Naive B cell (primary cell): ENCODE results near the gene BAG5. TPM values are rescaled to one million over a fixed set of nuclear protein-coding genes. Genes with fewer than 3 reads are reported as not detected.

Experiments used
- ATAC-seq, 2 donors: fragments of 150-1000 bp; cut with Tn5 transposase; 2 replicates each; pipeline ENCODE4 v1.10.0; 2021; ENCODE audit warnings: low read depth in 2 of 2, mild to moderate bottlenecking in 2 of 2, moderate library complexity in 2 of 2
- DNase-seq: peaks from one replicate; pipeline ENCODE4 v3.0.0; 2022
- H3K27ac Mint-ChIP-seq, 6 donors: one replicate each; pipeline ENCODE4 v1.8.0; 2020 to 2022; ENCODE audit warnings: mild to moderate bottlenecking in 6 of 6, mixed read lengths in 6 of 6, moderate library complexity in 5 of 6, inconsistent platforms in 2 of 6
- H3K27me3 Mint-ChIP-seq, 3 donors: one replicate each; pipeline ENCODE4 v1.8.0; 2021 to 2022; ENCODE audit warnings: mixed read lengths in 3 of 3, mild to moderate bottlenecking in 1 of 3
- H3K36me3 Mint-ChIP-seq, 2 donors: one replicate each; pipeline ENCODE4 v1.8.0; 2020 to 2022; ENCODE audit warnings: mixed read lengths in 2 of 2, inconsistent platforms in 1 of 2, mild to moderate bottlenecking in 1 of 2
- H3K4me1 Mint-ChIP-seq, 3 donors: one replicate each; pipeline ENCODE4 v1.8.0; 2020 to 2022; ENCODE audit warnings: mixed read lengths in 3 of 3, inconsistent platforms in 1 of 3, mild to moderate bottlenecking in 1 of 3, moderate library complexity in 1 of 3
- H3K4me3 Mint-ChIP-seq, 8 donors: one replicate each; pipeline ENCODE4 v1.8.0; 2020 to 2022; ENCODE audit warnings: mild to moderate bottlenecking in 8 of 8, mixed read lengths in 8 of 8, moderate library complexity in 8 of 8, inconsistent platforms in 2 of 8
- H3K9me3 Mint-ChIP-seq, 7 donors: one replicate each; pipeline ENCODE4 v1.8.0; 2020 to 2022; ENCODE audit warnings: mixed read lengths in 7 of 7, mild to moderate bottlenecking in 5 of 7, inconsistent platforms in 2 of 7, moderate library complexity in 1 of 7
- polyA plus RNA-seq, 6 donors: library from polyadenylated mRNA; unstranded; fragments of 300-500 nt; fragmentation: Illumina TruSeq; gene quantifications; one replicate each; pipeline ENCODE4 v1.2.3, GENCODE V29; 2021; ENCODE audit warnings: low read depth in 6 of 6

BAG5 gene
- polyA plus RNA-seq, 6 donors from 2014 or later: 11.0 to 55.5 (median 41.9) TPM

DNA sequence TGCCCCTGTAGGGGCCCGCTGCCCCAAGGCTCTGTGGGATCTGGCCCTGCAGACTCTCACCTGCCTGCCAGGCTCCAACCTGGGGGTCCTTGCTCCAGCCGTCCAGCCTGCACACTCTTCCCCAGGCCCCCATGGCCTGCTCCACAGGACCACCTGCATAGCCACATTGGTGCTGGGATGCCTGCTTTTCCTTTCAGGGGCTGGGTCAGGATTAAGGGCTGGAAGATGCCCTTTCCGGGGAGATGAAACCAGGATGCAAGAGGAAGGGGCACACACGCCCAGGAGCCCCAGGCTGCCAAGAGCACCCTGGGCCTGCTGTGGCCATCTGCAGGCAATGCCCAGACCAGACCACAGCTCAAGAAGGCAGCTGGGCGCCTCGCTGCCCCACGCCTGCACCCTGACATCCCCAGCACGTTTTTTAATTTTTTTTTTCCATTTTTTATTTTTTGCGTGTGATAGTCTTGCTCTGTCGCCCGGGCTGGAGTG is 15.0 kb downstream of the BAG5 start:
- H3K27me3 Mint-ChIP-seq: no peaks in the 10 kb centered on the region
- no peak overlapping the region for H3K27ac Mint-ChIP-seq
- peak overlapping the region in 1 of 8 donors; percentile 71 for H3K4me3 Mint-ChIP-seq
- DNase-seq (no peak), ATAC-seq (no peak)
- H3K4me1 Mint-ChIP-seq: peaks cover 0 to 6% (median 4%) of the 10 kb centered on the region in 3 donors
- no peaks in the 10 kb centered on the region for H3K36me3 Mint-ChIP-seq
- no peaks in the 10 kb centered on the region for H3K9me3 Mint-ChIP-seq

GRCh38 chr14:103546652-103547454 is 15.6 kb downstream of the BAG5 start:
- peak; percentile 83 to 85 for ATAC-seq
- Mint-ChIP-seq H3K27me3 (no peaks in the 10 kb centered on the region), H3K9me3 (no peaks in the 10 kb centered on the region), H3K27ac (no peak overlapping the region), H3K4me3 (no peak overlapping the region), H3K36me3 (no peaks in the 10 kb centered on the region), H3K4me1 (peaks cover 0 to 6% (median 4%) of the 10 kb centered on the region in 3 donors)
- DNase-seq: peak; percentile 74

GRCh38 chr14:103545915-103546651 is 16.4 kb downstream of the BAG5 start:
- Mint-ChIP-seq H3K36me3 (no peaks in the 10 kb centered on the region), H3K27ac (peak overlapping the region in 1 of 6 donors; percentile 90), H3K9me3 (no peaks in the 10 kb centered on the region), H3K4me3 (peak overlapping the region in 1 of 8 donors; percentile 60), H3K4me1 (peaks cover 0 to 4% (median 2%) of the 10 kb centered on the region in 3 donors), H3K27me3 (no peaks in the 10 kb centered on the region)
- DNase-seq (no peak), ATAC-seq (peak in 1 of 2 donors; percentile 6)

GRCh38 chr14:103545219-103545914 is 17.1 kb downstream of the BAG5 start:
- no peak for DNase-seq
- Mint-ChIP-seq H3K9me3 (no peaks in the 10 kb centered on the region), H3K4me3 (no peak overlapping the region), H3K4me1 (peaks cover 0 to 4% (median 2%) of the 10 kb centered on the region in 3 donors), H3K27me3 (no peaks in the 10 kb centered on the region), H3K27ac (no peak overlapping the region), H3K36me3 (no peaks in the 10 kb centered on the region)
- ATAC-seq: no peak

DNA sequence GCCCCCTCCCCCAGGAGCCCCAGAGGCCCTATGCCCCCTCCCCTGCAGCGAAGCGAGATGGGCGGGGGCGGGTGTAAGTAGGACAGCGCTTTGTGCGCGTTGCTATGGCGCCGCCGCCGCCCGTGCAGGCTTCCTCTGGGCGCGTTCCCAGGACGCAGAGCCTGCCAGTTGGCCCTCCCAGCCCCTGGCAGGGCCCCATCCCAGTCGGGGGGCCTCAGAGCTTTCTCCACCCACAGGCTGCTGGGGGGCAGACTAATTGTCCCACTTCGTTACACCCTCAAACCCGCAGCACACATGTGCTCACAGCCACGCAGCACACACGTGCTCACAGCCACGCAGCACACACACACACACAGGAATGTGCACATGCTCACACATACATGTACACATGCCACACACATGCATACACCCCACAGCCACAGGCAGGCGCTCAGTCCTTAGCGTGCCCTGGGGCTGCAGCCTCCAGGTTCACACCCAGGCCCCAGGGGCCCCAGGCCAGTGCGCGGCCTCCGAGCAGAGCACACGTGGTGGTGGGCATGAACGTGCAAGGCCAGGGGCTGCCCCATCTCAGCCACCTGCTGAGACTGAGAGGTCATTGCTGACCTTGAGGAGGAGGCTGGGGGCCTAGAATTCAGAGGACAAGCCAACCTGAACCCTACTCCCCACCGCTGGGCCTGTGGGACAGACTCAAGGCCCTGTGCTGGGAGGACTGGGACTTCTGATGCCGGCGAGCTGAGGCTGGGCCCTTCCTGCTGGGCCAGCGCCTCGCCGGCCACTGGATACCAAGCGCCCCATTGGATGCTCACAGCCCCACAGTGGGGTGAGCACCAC is 17.9 kb downstream of the BAG5 start:
- no peak overlapping the region for H3K4me3 Mint-ChIP-seq
- H3K27me3 Mint-ChIP-seq: no peaks in the 10 kb centered on the region
- ATAC-seq (no peak), DNase-seq (no peak)
- peaks cover under 1 to 4% (median 2%) of the 10 kb centered on the region in 3 donors for H3K4me1 Mint-ChIP-seq
- H3K36me3 Mint-ChIP-seq: no peaks in the 10 kb centered on the region
- peak overlapping the region in 1 of 6 donors; percentile 59 for H3K27ac Mint-ChIP-seq
- no peaks in the 10 kb centered on the region for H3K9me3 Mint-ChIP-seq

- H3K4me3 Mint-ChIP-seq: no peak overlapping the region
- no peaks in the 10 kb centered on the region for H3K9me3 Mint-ChIP-seq
- peaks cover 2 to 7% (median 5%) of the 10 kb centered on the region in 3 donors for H3K4me1 Mint-ChIP-seq
- ATAC-seq: no peak
- DNase-seq: no peak
- H3K27ac Mint-ChIP-seq: no peak overlapping the region
- H3K27me3 Mint-ChIP-seq: peaks cover 0 to 5% (median 0%) of the 10 kb centered on the region in 3 donors
- no peaks in the 10 kb centered on the region for H3K36me3 Mint-ChIP-seq
Observed at GRCh38 chr14:103543721-103544387, 18.6 kb downstream of the BAG5 start.

DNA sequence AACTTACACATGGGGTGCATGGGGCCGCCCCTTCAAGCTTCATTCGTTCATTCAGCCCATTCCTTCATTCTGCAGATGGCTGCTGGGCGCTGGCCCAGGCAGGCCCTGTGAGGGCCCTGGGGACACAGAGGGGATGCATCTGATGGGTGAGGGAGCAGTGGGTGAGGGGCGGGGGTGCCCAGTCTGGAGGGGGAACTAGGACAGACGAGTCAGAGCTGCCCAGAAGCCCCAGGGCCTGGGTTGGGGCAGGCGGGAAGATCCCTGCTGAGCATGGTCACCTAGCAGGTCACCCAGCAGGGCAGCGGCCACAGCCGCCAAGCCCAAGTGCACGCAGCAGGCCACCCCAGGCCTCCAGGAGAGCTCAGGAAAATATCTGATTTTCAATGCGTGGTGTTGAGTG is 19.3 kb downstream of the BAG5 start:
- DNase-seq: no peak
- Mint-ChIP-seq H3K9me3 (no peaks in the 10 kb centered on the region), H3K4me1 (peaks cover 2 to 7% (median 5%) of the 10 kb centered on the region in 3 donors), H3K4me3 (no peak overlapping the region), H3K36me3 (no peaks in the 10 kb centered on the region), H3K27ac (no peak overlapping the region), H3K27me3 (peaks cover 0 to 5% (median 0%) of the 10 kb centered on the region in 3 donors)
- ATAC-seq: no peak

DNA sequence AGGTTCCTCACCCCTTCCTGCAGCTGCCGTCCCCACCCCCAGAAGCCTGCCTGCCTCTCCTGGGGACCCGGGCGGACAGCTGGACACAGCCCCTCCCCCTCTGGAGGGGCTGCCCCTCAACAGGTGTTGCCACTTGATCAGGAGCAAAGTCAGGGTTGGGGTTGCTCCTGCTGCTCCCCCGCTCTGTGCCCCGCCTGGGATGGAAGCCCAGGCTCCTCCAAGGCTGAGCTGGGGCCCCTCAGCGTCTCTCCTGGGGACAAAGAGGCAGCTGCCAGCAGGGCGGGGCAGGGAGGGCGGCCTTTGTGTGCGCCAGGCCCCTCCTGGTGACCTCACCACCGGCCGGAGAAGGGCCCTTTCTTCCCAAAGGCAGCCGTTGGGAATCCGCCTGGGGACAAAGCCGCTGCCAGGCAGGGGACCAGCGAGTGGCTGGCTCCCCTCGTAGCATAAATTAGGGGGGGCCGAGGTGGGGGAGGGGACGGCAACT is 19.8 kb downstream of the BAG5 start:
- Mint-ChIP-seq H3K27me3 (peaks cover 0 to 5% (median 0%) of the 10 kb centered on the region in 3 donors), H3K4me3 (no peak overlapping the region), H3K36me3 (no peaks in the 10 kb centered on the region)

GRCh38 chr14:103541709-103542604 is 20.5 kb downstream of the BAG5 start:
- DNase-seq (no peak), ATAC-seq (no peak)
- Mint-ChIP-seq H3K36me3 (no peaks in the 10 kb centered on the region), H3K4me1 (peaks cover 2 to 7% (median 5%) of the 10 kb centered on the region in 3 donors), H3K27me3 (peaks cover 0 to 5% (median 0%) of the 10 kb centered on the region in 3 donors), H3K4me3 (no peak overlapping the region), H3K9me3 (no peaks in the 10 kb centered on the region), H3K27ac (no peak overlapping the region)

More for the DNA sequence above, 19.8 kb downstream of the BAG5 start:
- H3K27ac Mint-ChIP-seq: no peak overlapping the region
- peaks cover 2 to 7% (median 5%) of the 10 kb centered on the region in 3 donors for H3K4me1 Mint-ChIP-seq
- no peaks in the 10 kb centered on the region for H3K9me3 Mint-ChIP-seq
- ATAC-seq: no peak
- DNase-seq: no peak

DNA sequence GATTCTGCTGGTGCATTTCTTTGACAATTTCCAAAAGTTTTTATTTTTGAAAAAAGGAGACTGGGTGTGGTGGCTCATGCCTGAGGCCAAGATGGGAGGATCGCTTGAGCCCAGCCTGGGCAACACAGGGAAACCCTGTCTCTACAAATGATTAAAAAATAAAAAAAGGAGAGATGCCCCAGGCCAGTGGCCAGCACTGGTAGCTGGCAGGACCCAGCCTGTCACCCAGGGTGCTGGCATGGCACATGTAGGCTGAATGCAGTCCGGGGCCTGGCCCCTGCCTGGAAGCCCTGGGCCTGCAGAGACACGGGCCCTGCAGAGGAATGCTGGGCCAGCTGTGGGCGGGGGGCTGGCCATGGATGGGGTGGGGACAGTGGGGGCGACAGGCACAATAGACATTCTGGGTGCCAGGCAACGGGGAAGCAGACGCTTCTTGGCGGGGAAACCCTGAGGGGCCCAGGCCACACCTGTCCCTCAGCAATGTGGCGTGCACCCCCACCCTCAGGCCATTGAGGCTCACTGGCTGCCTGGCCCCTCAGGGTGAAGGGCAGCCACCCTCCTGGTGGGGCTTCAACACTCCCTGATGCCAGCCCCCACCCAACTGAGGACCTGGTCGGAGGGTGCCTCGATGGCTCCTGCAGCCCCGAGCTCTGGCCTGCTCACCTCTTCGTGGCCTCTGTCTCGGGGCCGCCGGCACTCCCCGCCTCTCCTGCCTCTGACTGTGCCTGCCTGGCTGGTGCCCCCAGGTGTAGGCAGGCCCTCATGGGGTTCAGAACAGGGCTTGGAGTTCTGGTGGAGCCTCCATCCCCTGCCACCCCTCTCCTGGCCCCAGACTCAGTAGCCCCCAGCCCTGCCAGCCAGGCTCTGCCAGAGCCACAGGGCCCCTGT is 21.4 kb downstream of the BAG5 start:
- H3K36me3 Mint-ChIP-seq: no peaks in the 10 kb centered on the region
- H3K4me3 Mint-ChIP-seq: no peak overlapping the region
- DNase-seq (no peak), ATAC-seq (no peak)
- no peak overlapping the region for H3K27ac Mint-ChIP-seq
- peaks cover 0 to 5% (median 0%) of the 10 kb centered on the region in 3 donors for H3K27me3 Mint-ChIP-seq
- no peaks in the 10 kb centered on the region for H3K9me3 Mint-ChIP-seq
- peaks cover 0 to 5% (median 3%) of the 10 kb centered on the region in 3 donors for H3K4me1 Mint-ChIP-seq
